Esophagus muscularis mucosa (tissue), 4 donors: ENCODE data around the gene DOK5. TPM values are rescaled to one million over a fixed set of nuclear protein-coding genes. Genes with fewer than 3 reads are reported as not detected.
A peak's percentile ranks its signal among the peaks of the same experiment; 100 is the strongest.

Source experiments
- DNase-seq: peaks from one replicate; pipeline ENCODE4 v3.0.0-alpha.2; 2017; ENCODE audit errors: extremely low spot score
- H3K27ac ChIP-seq, 4 donors: fragments of 200-600 bp; sonication (generic); replicated peaks in 1 of 4; 1 replicate in 3 of 4; 2 replicates in 1 of 4; pipeline ENCODE4 v1.5.1; 2016 to 2019; ENCODE audit warnings: mild to moderate bottlenecking in 1 of 4
- H3K27me3 ChIP-seq, 4 donors: fragments of 200-600 bp; sonication (generic); one replicate each; pipeline versions ENCODE4 v1.5.1 to v1.6.0; 2016 to 2019
- H3K36me3 ChIP-seq, 4 donors: fragments of 200-600 bp; sonication (generic); one replicate each; pipeline ENCODE4 v1.5.1; 2016 to 2019
- H3K4me1 ChIP-seq, 4 donors: fragments of 200-600 bp; sonication (generic); one replicate each; pipeline ENCODE4 v1.5.1; 2016 to 2019
- H3K4me3 ChIP-seq, 4 donors: fragments of 200-600 bp; sonication (generic); 1 replicate in 2 of 4; 2 replicates in 2 of 4; pipeline ENCODE4 v1.5.1; 2016 to 2019; ENCODE audit warnings: mild to moderate bottlenecking in 4 of 4, moderate library complexity in 1 of 4
- H3K9me3 ChIP-seq, 4 donors: fragments of 200-600 bp; sonication (generic); 1 replicate in 3 of 4; 2 replicates in 1 of 4; pipeline ENCODE4 v1.5.1; 2016 to 2019
- CTCF ChIP-seq, 3 experiments: fragments of 200-600 bp in 2 of 3; fragments of 450-650 bp in 1 of 3; sonication (generic) in 2 of 3; IDR thresholded peaks; one replicate each; pipeline ENCODE4 v1.5.1; 2017 to 2019; ENCODE audit warnings: antibody characterized with exemption in 3 of 3, mild to moderate bottlenecking in 2 of 3, moderate library complexity in 1 of 3
- EP300 ChIP-seq: sonication (generic); formaldehyde crosslinking; IDR thresholded peaks from one replicate; pipeline ENCODE4 v1.6.1; 2017; ENCODE audit warnings: antibody characterized with exemption
- POLR2A ChIP-seq: fragments of 450-650 bp; IDR thresholded peaks from one replicate; pipeline ENCODE4 v1.6.1; 2017; ENCODE audit warnings: antibody characterized with exemption, moderate library complexity, mild to moderate bottlenecking, low read depth
- POLR2AphosphoS5 ChIP-seq, 2 donors: sonication (generic); formaldehyde crosslinking; IDR thresholded peaks; one replicate each; pipeline ENCODE4 v1.6.1; 2017; ENCODE audit warnings: antibody characterized with exemption in 2 of 2
- WGBS: methylation state at CpG from one replicate; pipeline ENCODE4 v1.1.5; 2018; 5-methylcytosine and 5-hydroxymethylcytosine counted together
- intact Hi-C: fragments of 100-400 bp; cut with DNase I; formaldehyde crosslinking; loops from one replicate; pipeline ENCODE4 v1.15.1; 2023
- total RNA-seq, 4 donors: library from RNA; depleted of rRNA; stranded (reverse); fragments of >200 nt; gene quantifications; one replicate each; pipeline versions ENCODE4 v1.1.0 to v1.2.1, GENCODE V29; 2016

Gene DOK5
- total RNA-seq, 4 donors from 2014 or later = 0.32 to 1.5 (median 0.79) TPM

- Histone ChIP-seq H3K27me3 (peaks cover 0 to 4% (median 0%) of the 10 kb centered on the region in 4 donors), H3K27ac (no peak overlapping the region), H3K4me1 (no peaks in the 10 kb centered on the region), H3K4me3 (no peak overlapping the region), H3K9me3 (no peaks in the 10 kb centered on the region), H3K36me3 (no peaks in the 10 kb centered on the region)
- 49% methylated on average over 3 of the region's 3 CpGs for WGBS
- no peak for DNase-seq
- intact Hi-C loops = no loop called here
- no peak for TF ChIP-seq EP300
- no peak for TF ChIP-seq POLR2A
- TF ChIP-seq CTCF (IDR thresholded peaks at IDR 0.05) = no peak
- TF ChIP-seq POLR2AphosphoS5 (IDR thresholded peaks at IDR 0.05) = no peak
Measured at GRCh38 chr20:54661265-54661664, 185.9 kb downstream of the DOK5 start.

- WGBS = 66% methylated on average over 8 of the region's 8 CpGs
- H3K9me3 ChIP-seq = no peaks in the 10 kb centered on the region
- no peaks in the 10 kb centered on the region for H3K36me3 ChIP-seq
- H3K4me1 ChIP-seq = no peaks in the 10 kb centered on the region
- no peak for DNase-seq
- intact Hi-C loops = no loop called here
- TF ChIP-seq EP300 (no peak), POLR2A (no peak), POLR2AphosphoS5 (IDR thresholded peaks at IDR 0.05) (no peak), CTCF (IDR thresholded peaks at IDR 0.05) (no peak)
- H3K27ac ChIP-seq = no peak overlapping the region
- peaks cover 0 to 4% (median 0%) of the 10 kb centered on the region in 4 donors for H3K27me3 ChIP-seq
- no peak overlapping the region for H3K4me3 ChIP-seq
Measured at GRCh38 chr20:54661880-54662465, 186.6 kb downstream of the DOK5 start.

DNA sequence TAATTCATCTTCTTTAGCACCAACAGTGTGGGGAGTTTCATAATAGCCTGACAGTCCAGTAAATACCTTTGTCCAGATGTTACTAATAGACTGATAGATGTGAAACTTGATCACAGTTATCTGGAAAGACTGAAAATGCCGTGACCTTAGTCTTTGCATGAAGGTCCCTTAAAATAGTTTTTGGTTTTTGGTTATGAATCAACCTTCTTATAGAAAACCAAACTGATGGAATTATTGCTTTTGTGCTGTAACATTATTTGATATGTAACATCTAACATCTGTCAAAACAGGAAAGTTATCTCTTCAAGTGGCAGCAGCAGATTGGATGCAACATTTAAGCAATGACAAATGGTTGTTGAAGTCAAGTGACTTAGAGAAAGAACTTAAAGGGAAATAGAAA, 190.4 kb downstream of the DOK5 start:
- Histone ChIP-seq H3K9me3 (no peaks in the 10 kb centered on the region), H3K4me3 (no peak overlapping the region)
- WGBS = 95% methylated on average over 1 of the region's 1 CpG

GRCh38 chr20:54668271-54669039, 193.1 kb downstream of the DOK5 start:
- Histone ChIP-seq H3K4me3 (no peak overlapping the region), H3K27ac (no peak overlapping the region), H3K9me3 (no peaks in the 10 kb centered on the region), H3K36me3 (no peaks in the 10 kb centered on the region), H3K27me3 (peaks cover 0 to 9% (median 0%) of the 10 kb centered on the region in 4 donors), H3K4me1 (peaks cover 0 to 3% (median 0%) of the 10 kb centered on the region in 4 donors)
- intact Hi-C loops = no loop called here
- WGBS = 40% methylated on average over 11 of the region's 12 CpGs
- DNase-seq = no peak
- TF ChIP-seq EP300 (no peak), POLR2AphosphoS5 (IDR thresholded peaks at IDR 0.05) (no peak), CTCF (IDR thresholded peaks at IDR 0.05) (peak in 2 of 3 experiments; percentile 37 to 58), POLR2A (no peak)

More for the DNA sequence above, 190.4 kb downstream of the DOK5 start:
- intact Hi-C loops = no loop called here
- peaks cover 0 to 9% (median 0%) of the 10 kb centered on the region in 4 donors for H3K27me3 ChIP-seq
- DNase-seq = no peak
- no peak for TF ChIP-seq POLR2A
- TF ChIP-seq EP300 = no peak
- TF ChIP-seq CTCF (IDR thresholded peaks at IDR 0.05) = no peak
- TF ChIP-seq POLR2AphosphoS5 (IDR thresholded peaks at IDR 0.05) = no peak
- H3K36me3 ChIP-seq = no peaks in the 10 kb centered on the region
- peaks cover 0 to 3% (median 0%) of the 10 kb centered on the region in 4 donors for H3K4me1 ChIP-seq
- H3K27ac ChIP-seq = no peak overlapping the region
